SHP77 treated with DMSO at 0.1 percent for 48 hours (cell line): ENCODE results near the gene SOCS1.
"Not testable (repeated sequence)": the region's sequence is repeated elsewhere in the genome, so short reads cannot be mapped to it uniquely, and the experiment has no call there.

Source experiments
- DNase-seq: peaks from one replicate; lab custom pipeline; 2025; lab: John Stamatoyannopoulos, UW

SOCS1 gene

GRCh38 chr16:11255737-11256660, at the start of gene SOCS1:
TSS of gene SOCS1 (minus strand) at chr16:11256204. CDS start at chr16:11255478, 726 bp downstream.
- DNase-seq = peak; percentile 34

GRCh38 chr16:11303405-11304138, 47.6 kb upstream of the SOCS1 start:
- DNase-seq = peak; percentile 76

GRCh38 chr16:11302977-11303376, 47.0 kb upstream of the SOCS1 start:
- peak; percentile 41 for DNase-seq

GRCh38 chr16:11301645-11302501, 45.9 kb upstream of the SOCS1 start:
- DNase-seq = no peak

- DNase-seq = no peak
These were observed 44.5 kb upstream of the SOCS1 start for GRCh38 chr16:11300560-11300892.

GRCh38 chr16:11299865-11300559, 44.0 kb upstream of the SOCS1 start:
- no peak for DNase-seq

- DNase-seq = not testable (repeated sequence)
These were observed 43.0 kb upstream of the SOCS1 start for GRCh38 chr16:11298950-11299547.

GRCh38 chr16:11298143-11298900, 42.3 kb upstream of the SOCS1 start:
- DNase-seq = no peak

GRCh38 chr16:11297492-11298142, 41.6 kb upstream of the SOCS1 start:
- peak; percentile 33 for DNase-seq

- DNase-seq = no peak
These were observed 40.9 kb upstream of the SOCS1 start for GRCh38 chr16:11296706-11297491.

GRCh38 chr16:11296351-11296705, 40.3 kb upstream of the SOCS1 start:
- no peak for DNase-seq

GRCh38 chr16:11295672-11296071, 39.7 kb upstream of the SOCS1 start:
- DNase-seq = no peak

- DNase-seq = no peak
These were observed 36.2 kb upstream of the SOCS1 start for GRCh38 chr16:11292076-11292748.

GRCh38 chr16:11291091-11291703, 35.2 kb upstream of the SOCS1 start:
- no peak for DNase-seq

GRCh38 chr16:11290102-11290893, 34.3 kb upstream of the SOCS1 start:
- no peak for DNase-seq

- not testable (repeated sequence) for DNase-seq
These were observed 33.7 kb upstream of the SOCS1 start for GRCh38 chr16:11289696-11290095.

- no peak for DNase-seq
These were observed 33.2 kb upstream of the SOCS1 start for GRCh38 chr16:11289202-11289601.
